A549 (cell line): Measurements from ENCODE around the gene LCE1F. TPM values are rescaled to one million over a fixed set of nuclear protein-coding genes. Genes with fewer than 3 reads are reported as not detected.

Experiments used
- ATAC-seq, 2 experiments: fragments of 200-7000 bp in 1 of 2; fragments of >200 bp in 1 of 2; cut with Nextera tagmentation in 1 of 2; cut with Tn5 transposase in 1 of 2; 3 replicates each; pipeline versions ENCODE4 v1.8.0 to v1.9.1; 2018 to 2020; ENCODE audit warnings: mild to moderate bottlenecking in 1 of 2, moderate library complexity in 1 of 2
- CTCF ChIA-PET: fragments of 300-600 bp; sonication (Branson Sonifier 250); formaldehyde crosslinking; extraction: SDS; loops from one replicate; lab custom pipeline; 2021; ENCODE audit warnings: antibody characterized with exemption, inconsistent platforms; lab: Yijun Ruan, JAX
- POLR2A ChIA-PET: fragments of 350-600 bp; formaldehyde crosslinking; extraction: SDS; loops from one replicate; lab custom pipeline; 2021; ENCODE audit warnings: antibody characterized with exemption, inconsistent platforms; lab: Yijun Ruan, JAX
- DNase-seq, 2 experiments: peaks; one replicate each; pipeline versions ENCODE4 v3.0.0 to v3.0.0-alpha.2; 2011 to 2016; ENCODE audit warnings: low read depth in 1 of 2, low spot score in 1 of 2
- FAIRE-seq: peaks from 2 replicates; lab custom pipeline; 2011; peaks lifted over from hg19 to GRCh38; lab: Jason Lieb, UNC
- H3K27ac ChIP-seq, 2 experiments: fragments of >200 bp; sonication (Bioruptor Twin); formaldehyde crosslinking; 3 replicates each; pipeline ENCODE4 v1.5.1; 2016 to 2017
- H3K4me1 ChIP-seq: fragments of >200 bp; sonication (Bioruptor Twin); formaldehyde crosslinking; 3 replicates; pipeline ENCODE4 v1.6.1; 2016
- H3K4me2 ChIP-seq: fragments of >200 bp; sonication (Bioruptor Twin); formaldehyde crosslinking; 3 replicates; pipeline ENCODE4 v1.6.1; 2016
- H3K4me3 ChIP-seq: fragments of >200 bp; sonication (Bioruptor Twin); formaldehyde crosslinking; 3 replicates; pipeline ENCODE4 v1.5.1; 2016
- H3K9me3 ChIP-seq: fragments of >200 bp; sonication (Bioruptor Twin); formaldehyde crosslinking; 3 replicates; pipeline ENCODE4 v1.6.1; 2016
- CHD4 ChIP-seq: fragments of 200-600 bp; sonication (generic); IDR thresholded peaks from 2 replicates; pipeline ENCODE4 v1.6.1; 2016; ENCODE audit warnings: antibody characterized with exemption, mild to moderate bottlenecking, borderline replicate concordance
- CTCF ChIP-seq: fragments of >200 bp; sonication (Bioruptor Twin); formaldehyde crosslinking; IDR thresholded peaks from 3 replicates; pipeline ENCODE4 v1.5.1; 2016
- E2F6 ChIP-seq: IDR thresholded peaks from 2 replicates; pipeline ENCODE4 v1.6.1; 2012; ENCODE audit warnings: low read depth, borderline replicate concordance
- EHF ChIP-seq: fragments of 250-450 bp; sonication (Bioruptor Pico); IDR thresholded peaks from 2 replicates; pipeline ENCODE4 v1.5.0; 2020; ENCODE audit warnings: mild to moderate bottlenecking
- EHMT2 ChIP-seq: fragments of 200-600 bp; sonication (generic); IDR thresholded peaks from 2 replicates; pipeline ENCODE4 v1.6.1; 2016; ENCODE audit warnings: antibody characterized with exemption, low read depth, mild to moderate bottlenecking, moderate library complexity
- ELK1 ChIP-seq: fragments of 150-350 bp; IDR thresholded peaks from 2 replicates; pipeline ENCODE4 v1.6.1; 2014; ENCODE audit warnings: low read depth, mild to moderate bottlenecking, low read length
- FOSB ChIP-seq: fragments of 250-450 bp; sonication (Bioruptor Pico); IDR thresholded peaks from 2 replicates; pipeline ENCODE4 v1.5.0; 2020; ENCODE audit warnings: mild to moderate bottlenecking, moderate library complexity
- GATA3 ChIP-seq: IDR thresholded peaks from 2 replicates; pipeline ENCODE4 v1.6.1; 2012; ENCODE audit warnings: borderline replicate concordance
- HEYL ChIP-seq: fragments of 250-450 bp; sonication (Bioruptor Pico); IDR thresholded peaks from 2 replicates; pipeline ENCODE4 v1.8.0; 2021; ENCODE audit warnings: mild to moderate bottlenecking, moderate library complexity
- HOXA7 ChIP-seq: fragments of 250-450 bp; sonication (Bioruptor Pico); IDR thresholded peaks from 2 replicates; pipeline ENCODE4 v1.5.0; 2020; ENCODE audit warnings: mild to moderate bottlenecking, moderate library complexity
- HOXB5 ChIP-seq: fragments of 250-450 bp; sonication (Bioruptor Pico); IDR thresholded peaks from 2 replicates; pipeline ENCODE4 v1.5.0; 2020; ENCODE audit warnings: mild to moderate bottlenecking, moderate library complexity
- JUN ChIP-seq, 2 experiments: fragments of >200 bp; sonication (Bioruptor Twin); formaldehyde crosslinking; IDR thresholded peaks; 2 replicates in 1 of 2; 3 replicates in 1 of 2; pipeline ENCODE4 v1.6.1; 2016 to 2017
- MAX ChIP-seq: IDR thresholded peaks from 2 replicates; pipeline ENCODE4 v1.6.1; 2012
- MAZ ChIP-seq: fragments of 150-350 bp; IDR thresholded peaks from 2 replicates; pipeline ENCODE4 v1.6.1; 2014; ENCODE audit warnings: antibody characterized with exemption, low read depth, low read length, borderline replicate concordance
- NPAS2 ChIP-seq: fragments of 250-450 bp; sonication (Bioruptor Pico); IDR thresholded peaks from 2 replicates; pipeline ENCODE4 v1.8.0; 2022; ENCODE audit warnings: mild to moderate bottlenecking, moderate library complexity, borderline replicate concordance
- PHF8 ChIP-seq: fragments of 200-600 bp; sonication (generic); IDR thresholded peaks from 2 replicates; pipeline ENCODE4 v1.6.1; 2016; ENCODE audit warnings: low read depth, mild to moderate bottlenecking, antibody characterized with exemption, moderate library complexity, borderline replicate concordance
- POLR2A ChIP-seq: IDR thresholded peaks from 2 replicates; pipeline ENCODE4 v1.6.1; 2012; ENCODE audit warnings: mild to moderate bottlenecking, low read length
- RAD21 ChIP-seq, 2 experiments: fragments of >200 bp in 1 of 2; sonication (Bioruptor Twin) in 1 of 2; formaldehyde crosslinking in 1 of 2; IDR thresholded peaks in 1 of 2; conservative IDR thresholded peaks in 1 of 2; 2 replicates in 1 of 2; 3 replicates in 1 of 2; pipeline ENCODE4 v1.6.1; 2012 to 2018; ENCODE audit warnings: inconsistent platforms in 1 of 2
- RCOR1 ChIP-seq: fragments of 150-350 bp; IDR thresholded peaks from 2 replicates; pipeline ENCODE4 v1.6.1; 2014; ENCODE audit warnings: antibody characterized with exemption, low read length, low read depth
- RNF2 ChIP-seq: fragments of 200-600 bp; sonication (generic); IDR thresholded peaks from 2 replicates; pipeline ENCODE4 v1.6.1; 2016; ENCODE audit warnings: low read depth, mild to moderate bottlenecking, antibody characterized with exemption, moderate library complexity, borderline replicate concordance
- TFCP2L1 ChIP-seq: fragments of 250-450 bp; sonication (Bioruptor Pico); IDR thresholded peaks from 2 replicates; pipeline ENCODE4 v1.5.0; 2021; ENCODE audit warnings: mild to moderate bottlenecking
- ZC3H11A ChIP-seq: fragments of 450-650 bp; IDR thresholded peaks from 2 replicates; pipeline ENCODE4 v1.6.1; 2014; ENCODE audit warnings: antibody characterized with exemption, mild to moderate bottlenecking
- ZNF302 ChIP-seq: fragments of 250-450 bp; sonication (Bioruptor Pico); IDR thresholded peaks from 2 replicates; pipeline ENCODE4 v1.9.0; 2021; ENCODE audit warnings: inconsistent platforms, mild to moderate bottlenecking, moderate library complexity
- WGBS: methylation state at CpG from one replicate; pipeline ENCODE4 v1.1.6; 2017; ENCODE audit errors: missing lambda C conversion rate; 5-methylcytosine and 5-hydroxymethylcytosine counted together
- polyA plus RNA-seq, 4 experiments: library from polyadenylated mRNA; depleted of rRNA in 3 of 4; stranded (reverse); fragments of >200 nt; fragmentation: RNase III in 1 of 4; extraction: RNeasy Plus Mini Kit Qiagen cat#74134 plus additional on column Dnase treatment in 1 of 4; gene quantifications; 2 replicates in 3 of 4; 3 replicates in 1 of 4; pipeline ENCODE4 v1.2.3, GENCODE V29; 2011 to 2017

LCE1F gene
- polyA plus RNA-seq, 2 of the 4 experiments (the other 2 are of a cell fraction), result not detected

GRCh38 chr1:152776361-152776760, 1.4 kb downstream of the LCE1F start:
- POLR2A ChIA-PET, result no interaction called here
- no peak overlapping the region for H3K4me2 ChIP-seq
- H3K9me3 ChIP-seq, result no peaks in the 10 kb centered on the region
- 44% methylated on average over 9 of the region's 11 CpGs for WGBS
- FAIRE-seq, result no peak
- H3K4me1 ChIP-seq, result no peaks in the 10 kb centered on the region
- no peak overlapping the region for H3K27ac ChIP-seq
- CTCF ChIA-PET, result interaction anchor here (1.0 kb wide), 1 partner anchor 37 kb away, joined by 3 read pairs; no protein-coding TSS in a partner anchor
- ATAC-seq, result no peak
- DNase-seq, result no peak
- H3K4me3 ChIP-seq, result no peak overlapping the region
- TF ChIP-seq POLR2A (no peak), EHMT2 (no peak)

GRCh38 chr1:152777510-152778137, 2.7 kb downstream of the LCE1F start:
- Histone ChIP-seq H3K4me3 (no peak overlapping the region), H3K9me3 (no peaks in the 10 kb centered on the region), H3K4me1 (no peaks in the 10 kb centered on the region), H3K27ac (no peak overlapping the region), H3K4me2 (no peak overlapping the region)
- FAIRE-seq (no peak), ATAC-seq (peak in 1 of 2 experiments; percentile 70; a peak in 3 of 6 replicates), DNase-seq (peak in 1 of 2 experiments; percentile 48)
- POLR2A ChIA-PET, result no interaction called here
- 24% methylated on average over 4 of the region's 4 CpGs for whole genome bisulfite sequencing
- CTCF ChIA-PET, result interaction anchor here (0.8 to 1.3 kb wide), 5 partner anchors 10 to 58 kb away, joined by 3 to 4 read pairs (median 3); a partner anchor contains a TSS
- TF ChIP-seq CTCF (0 out of 3 replicates have a peak, but pooled peaks have one; percentile 24), ZC3H11A (no peak), RAD21 (conservative IDR thresholded peaks at IDR 0.05 in 1 of 2, IDR thresholded peaks at IDR 0.05 in 1 of 2) (0 out of 5 replicates have a peak, but pooled peaks of 1 of the 2 experiments have one; percentile 11)

GRCh38 chr1:152783095-152783494, 8.2 kb downstream of the LCE1F start:
- Histone ChIP-seq H3K4me3 (no peak overlapping the region), H3K9me3 (no peaks in the 10 kb centered on the region), H3K4me2 (no peak overlapping the region), H3K27ac (no peak overlapping the region), H3K4me1 (no peaks in the 10 kb centered on the region)
- CTCF ChIA-PET, result no interaction called here
- TF ChIP-seq ELK1, result no peak
- TF ChIP-seq POLR2A, result no peak
- TF ChIP-seq HOXB5, result no peak
- TF ChIP-seq MAX, result no peak
- no peak for TF ChIP-seq FOSB (CRISPR knock-in tag)
- no peak for TF ChIP-seq PHF8
- TF ChIP-seq CHD4, result no peak
- no peak for TF ChIP-seq MAZ
- TF ChIP-seq JUN (IDR thresholded peaks at IDR 0.05), result no peak
- no peak for TF ChIP-seq RCOR1
- no peak for TF ChIP-seq ZC3H11A
- no peak for TF ChIP-seq GATA3
- TF ChIP-seq NPAS2 (CRISPR knock-in tag), result no peak
- TF ChIP-seq RNF2, result no peak
- no peak for TF ChIP-seq E2F6
- TF ChIP-seq TFCP2L1 (CRISPR knock-in tag), result no peak
- TF ChIP-seq EHF (CRISPR knock-in tag), result no peak
- TF ChIP-seq HEYL (CRISPR knock-in tag), result no peak
- no peak for TF ChIP-seq HOXA7 (CRISPR knock-in tag)
- no peak for TF ChIP-seq ZNF302 (CRISPR knock-in tag)
- POLR2A ChIA-PET, result no interaction called here
- no peak for ATAC-seq
- no peak for FAIRE-seq
- 31% methylated on average over 2 of the region's 2 CpGs for WGBS
- DNase-seq, result no peak
